Fibroblast of mammary gland (primary cell): ENCODE data around the gene XPR1.
A peak's percentile ranks its signal among the peaks of the same experiment; 100 is the strongest.

Experiments used
- DNase-seq: peaks from one replicate; pipeline ENCODE4 v3.0.0-alpha.2; 2010; ENCODE audit warnings: low read depth
- H3K4me3 ChIP-seq: 2 replicates; pipeline ENCODE4 v1.5.1; 2011; ENCODE audit warnings: low read depth, mild to moderate bottlenecking, low read length, moderate library complexity; ENCODE audit not compliant: control insufficient read depth
- CTCF ChIP-seq: conservative IDR thresholded peaks from 2 replicates; pipeline ENCODE4 v1.5.1; 2011; ENCODE audit warnings: low read depth, low read length, inconsistent platforms; ENCODE audit not compliant: control insufficient read depth, insufficient read depth

Gene XPR1

GRCh38 chr1:180920702-180921101, 288.9 kb downstream of the XPR1 start:
- no peak overlapping the region for H3K4me3 ChIP-seq
- DNase-seq, result no peak
- peak; percentile 49 for TF ChIP-seq CTCF

- no peak for TF ChIP-seq CTCF
- H3K4me3 ChIP-seq, result no peak overlapping the region
- DNase-seq, result no peak
Observed at GRCh38 chr1:180921386-180921785, 289.6 kb downstream of the XPR1 start.

GRCh38 chr1:180921891-180922630, 290.2 kb downstream of the XPR1 start:
- TF ChIP-seq CTCF, result no peak
- no peak overlapping the region for H3K4me3 ChIP-seq
- DNase-seq, result no peak

- H3K4me3 ChIP-seq, result no peak overlapping the region
- no peak for TF ChIP-seq CTCF
- DNase-seq, result no peak
Observed at GRCh38 chr1:180922631-180923015, 290.8 kb downstream of the XPR1 start.

- no peak for TF ChIP-seq CTCF
- peak; percentile 29 for DNase-seq
- no peak overlapping the region for H3K4me3 ChIP-seq
Observed at GRCh38 chr1:180923021-180923841, 291.4 kb downstream of the XPR1 start.

- no peak for DNase-seq
- no peak for TF ChIP-seq CTCF
- no peak overlapping the region for H3K4me3 ChIP-seq
Observed at GRCh38 chr1:180923887-180924286, 292.1 kb downstream of the XPR1 start.
